ENCODE measurements around the gene FNDC11. TPM values are rescaled to one million over a fixed set of nuclear protein-coding genes. Genes with fewer than 3 reads are reported as not detected.

The FNDC11 gene
- total RNA-seq, 2 donors from 2014 or later: 0.19 TPM; not detected in 1

DNA sequence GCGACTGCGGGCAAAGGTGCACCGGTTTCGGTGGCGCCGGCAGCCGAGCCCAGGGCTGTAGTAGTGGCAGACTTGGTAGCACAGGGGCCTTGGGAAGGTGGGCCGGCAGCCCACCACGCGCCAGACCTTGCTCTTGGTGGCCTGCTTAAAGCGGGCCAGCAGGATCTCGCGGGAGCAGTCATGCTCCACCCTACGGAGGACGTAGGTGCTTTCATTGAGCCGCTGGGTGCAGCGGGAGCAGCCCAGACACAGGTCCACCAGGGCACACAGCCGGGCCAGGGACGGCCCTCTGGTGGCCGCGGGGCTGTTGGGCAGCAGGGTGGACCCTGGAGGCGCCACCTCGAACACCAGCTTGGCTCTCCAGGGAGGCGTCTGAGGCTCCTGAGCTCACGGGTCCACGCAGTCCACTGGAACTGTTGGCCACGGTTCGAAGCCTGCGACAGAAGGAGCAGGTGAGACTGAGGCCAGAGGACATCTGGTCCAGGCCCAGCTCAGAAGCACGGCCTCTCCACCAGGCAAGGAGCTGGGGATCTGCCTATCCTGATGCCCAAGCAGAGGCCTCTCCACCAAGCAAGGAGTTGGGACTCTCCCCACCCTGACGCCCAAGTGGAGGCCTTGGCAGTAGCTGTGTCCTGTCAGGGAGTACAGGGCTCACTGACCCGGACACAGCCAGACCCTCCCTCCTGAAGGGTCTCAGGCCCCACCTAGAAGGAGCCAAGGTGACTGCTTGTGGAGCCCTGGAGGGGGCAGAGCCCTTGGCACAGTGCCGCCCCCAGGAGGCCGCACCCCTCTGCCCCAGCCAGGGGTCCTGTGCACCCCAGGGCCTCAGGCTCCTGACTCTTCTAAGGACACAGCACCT, 19.1 kb downstream of the FNDC11 start:
- DNase-seq (ENCODE audit: low spot score): no peak
- intact Hi-C loops (cut with DNase I): loop anchor here in 1 of 2 donors (5.0 kb wide), 1 partner anchor 1371 kb away; no protein-coding TSS in a partner anchor

DNA sequence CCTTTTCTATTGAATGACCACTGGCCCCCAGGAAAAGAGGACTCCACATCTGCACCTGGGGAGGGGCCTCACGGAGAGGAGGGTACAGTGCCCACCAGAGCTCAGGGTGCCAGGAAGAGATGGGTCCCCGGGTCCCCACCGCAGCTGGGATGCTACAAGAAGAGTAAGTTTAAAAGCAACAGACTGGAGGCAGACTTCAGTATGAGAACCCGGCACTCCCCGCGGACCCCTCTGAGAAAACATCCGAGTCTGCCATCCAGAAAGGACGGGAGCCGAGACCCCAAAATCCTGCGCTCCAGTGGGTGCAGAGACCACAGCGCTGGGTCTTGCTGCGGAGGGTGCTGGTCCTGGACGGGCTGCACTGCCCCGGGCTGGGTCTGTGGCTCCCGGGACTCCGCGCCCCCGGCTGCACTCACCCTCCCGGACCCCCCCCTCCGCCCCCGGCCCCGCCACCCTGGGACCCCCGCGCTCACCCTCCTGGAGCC, 19.7 kb downstream of the FNDC11 start:
- intact Hi-C loops (cut with DNase I): loop anchor here in 1 of 2 donors (5.0 kb wide), 1 partner anchor 1371 kb away; no protein-coding TSS in a partner anchor
- DNase-seq (ENCODE audit: low spot score): no peak

DNA sequence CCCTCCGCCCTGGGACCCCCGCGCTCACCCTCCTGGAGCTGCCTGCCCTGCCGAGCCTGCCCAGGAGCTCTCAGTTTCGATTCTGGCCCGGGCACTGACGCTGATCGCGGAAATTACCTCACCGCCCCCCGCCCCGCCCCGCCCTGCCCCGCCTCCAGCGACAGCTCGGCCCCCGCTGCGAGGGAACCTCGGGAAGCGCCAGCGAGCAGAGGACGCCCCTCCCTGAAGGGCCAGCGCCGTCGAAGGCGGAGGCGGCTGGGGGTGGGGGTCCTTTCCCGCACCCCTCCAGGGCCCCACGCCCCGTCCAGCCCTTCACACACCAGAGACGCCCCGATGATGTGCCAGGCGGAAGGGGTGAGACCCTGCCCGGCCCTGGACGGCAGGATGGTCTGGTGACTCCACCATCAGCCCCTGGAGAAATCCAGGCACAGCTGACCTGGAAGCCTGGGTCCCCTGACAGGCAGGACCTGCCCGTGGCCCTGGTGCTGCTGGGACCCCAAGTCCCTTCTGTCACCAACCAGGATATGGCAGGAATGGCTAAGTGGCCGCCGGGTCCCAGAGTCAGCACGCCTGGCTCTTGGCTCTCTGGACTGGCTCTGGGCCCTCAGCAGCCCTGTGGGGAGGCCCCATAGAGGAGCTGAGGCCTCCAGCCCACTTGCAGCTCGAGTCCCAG, 20.3 kb downstream of the FNDC11 start, which contains the start of gene HELZ2:
TSS of gene HELZ2 (minus strand) at position 84 of the 673 bp plus-strand sequence. CDS start 1,854 bp downstream, outside the sequence.
- intact Hi-C loops (cut with DNase I): loop anchor here in 1 of 2 donors (5.0 kb wide), 1 partner anchor 1372 kb away; no protein-coding TSS in a partner anchor
- peak; percentile 93 for DNase-seq (ENCODE audit: low spot score)

DNA sequence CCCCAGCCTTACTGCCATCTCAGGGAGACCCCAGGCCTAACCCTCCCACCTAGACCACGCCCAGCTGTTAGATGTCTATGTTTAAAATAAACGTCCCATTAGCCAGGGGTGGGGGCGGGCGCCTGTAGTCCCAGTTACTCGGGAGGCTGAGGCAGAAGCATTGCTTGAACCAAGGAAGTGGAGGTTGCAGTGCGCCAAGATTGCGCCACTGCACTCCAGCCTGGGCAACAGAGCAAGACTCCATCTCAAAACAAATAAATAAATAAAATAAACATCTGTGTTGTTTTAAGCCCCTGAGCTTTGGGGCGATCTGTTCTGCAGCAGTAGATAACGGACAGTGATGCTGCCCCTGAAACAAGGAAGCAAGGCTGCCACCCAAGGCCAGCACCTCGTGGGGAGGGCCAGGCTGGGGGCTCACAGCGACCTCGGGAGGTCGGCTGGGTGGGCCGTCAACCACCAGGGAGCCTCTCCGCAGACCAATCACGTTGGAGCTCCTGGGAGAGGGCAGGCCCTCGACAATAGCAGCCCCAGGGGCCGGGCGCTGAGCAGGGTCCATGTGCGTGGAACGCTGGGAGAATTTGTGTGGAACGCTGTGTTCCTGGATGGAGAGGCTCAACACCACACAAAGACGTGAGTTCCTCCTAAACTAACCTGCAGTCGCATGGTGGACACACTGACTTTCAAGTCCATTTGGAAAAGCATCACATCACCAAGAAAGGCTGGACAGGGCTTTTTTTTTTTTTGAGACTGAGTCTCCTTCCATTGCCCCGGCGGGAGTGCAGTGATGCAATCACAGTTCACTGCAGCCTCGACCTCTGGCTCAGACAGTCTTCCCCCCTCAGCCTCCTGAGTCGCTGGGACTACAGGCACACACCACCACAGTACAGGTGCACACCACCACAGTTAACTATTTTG, 21.1 kb downstream of the FNDC11 start:
- intact Hi-C loops (cut with DNase I): loop anchor here in 1 of 2 donors (5.0 kb wide), 1 partner anchor 1373 kb away; no protein-coding TSS in a partner anchor
- DNase-seq (ENCODE audit: low spot score): no peak

DNA sequence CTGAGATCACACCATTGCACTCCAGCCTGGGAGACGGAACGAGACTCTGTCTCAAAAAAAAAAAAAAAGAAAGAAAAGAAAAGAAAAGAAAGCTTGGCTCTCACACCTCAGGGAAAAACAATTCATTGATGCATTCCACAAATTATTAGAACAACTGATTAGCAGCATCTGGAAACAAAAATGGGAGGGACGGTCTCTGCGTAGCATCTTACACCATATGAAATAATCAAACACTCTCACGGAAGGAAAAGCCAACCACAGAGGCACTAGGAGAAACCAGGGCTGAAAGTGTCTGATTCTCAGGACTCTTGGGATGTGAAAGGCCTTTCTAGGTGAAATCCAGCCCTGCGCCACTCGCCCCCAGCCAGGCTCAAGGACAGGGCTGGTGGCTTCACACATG, 22.4 kb downstream of the FNDC11 start:
- DNase-seq (ENCODE audit: low spot score): no peak

DNA sequence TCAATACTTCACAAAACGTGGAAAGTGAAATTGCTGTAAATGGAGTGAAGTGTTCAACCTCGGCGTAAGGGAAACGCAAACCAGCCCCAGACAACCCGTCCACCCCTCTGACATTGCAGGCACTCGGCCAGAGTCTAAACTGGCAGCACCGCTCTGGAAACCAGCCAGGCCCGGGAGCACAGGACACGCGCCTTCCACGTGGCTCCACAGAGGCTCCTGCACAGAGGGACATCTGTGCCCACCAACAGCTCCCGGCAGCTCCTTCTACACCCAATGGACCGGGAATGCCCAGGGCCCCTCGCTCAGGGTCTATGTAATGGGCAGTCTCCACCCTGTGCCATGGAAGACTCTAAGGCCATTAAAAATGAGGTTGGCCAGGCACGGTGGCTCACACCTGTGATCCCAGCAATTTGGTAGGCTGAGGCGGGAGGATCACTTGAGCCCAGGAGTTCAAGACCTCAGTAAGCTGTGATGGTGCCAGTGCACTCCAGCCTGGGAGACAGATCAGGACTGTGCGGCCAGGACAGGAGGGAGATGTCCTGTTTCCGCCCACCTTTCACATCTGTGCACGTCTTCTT, 23.4 kb downstream of the FNDC11 start:
- intact Hi-C loops (cut with DNase I): no loop called here
- DNase-seq (ENCODE audit: low spot score): no peak

More for the DNA sequence above, 22.4 kb downstream of the FNDC11 start:
- intact Hi-C loops (cut with DNase I): no loop called here

DNA sequence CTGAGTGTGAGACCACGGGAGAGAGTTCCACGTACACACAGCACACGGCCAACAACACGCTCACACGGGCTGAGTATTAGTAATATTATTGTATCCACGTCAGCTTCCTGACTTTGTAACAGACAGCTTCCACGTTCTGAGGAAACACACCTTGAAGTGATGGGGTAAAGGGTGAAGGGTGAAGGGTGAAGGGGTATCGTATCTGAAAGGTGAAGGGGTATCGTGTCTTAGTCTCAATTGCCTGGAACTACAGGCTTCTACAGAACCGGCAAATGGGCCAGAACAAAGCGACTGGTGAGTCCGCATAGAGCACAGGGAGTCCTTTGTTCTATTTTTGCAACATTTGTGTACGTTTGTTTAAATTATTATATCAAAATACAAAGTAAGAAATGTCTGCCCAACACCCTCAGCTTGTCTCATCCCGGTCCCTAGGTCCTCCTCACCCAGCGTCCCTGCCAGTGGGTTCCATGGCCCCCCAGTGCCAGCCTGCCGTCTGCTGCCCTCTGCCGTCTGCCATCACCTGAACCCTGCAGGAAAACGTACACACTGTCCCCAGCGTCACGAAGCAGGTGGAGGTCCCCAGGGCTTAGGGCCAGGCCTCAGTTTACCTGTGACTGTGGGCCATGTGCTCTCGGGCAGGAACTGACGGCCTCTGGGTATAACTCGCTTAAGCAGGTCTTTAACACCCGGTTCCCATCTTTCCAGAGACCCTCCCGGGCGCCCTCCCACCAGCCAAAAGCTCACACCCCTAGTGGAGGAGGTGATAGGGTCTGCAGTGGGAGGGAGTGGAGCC, 24.5 kb downstream of the FNDC11 start:
- DNase-seq (ENCODE audit: low spot score): no peak
- intact Hi-C loops (cut with DNase I): no loop called here

DNA sequence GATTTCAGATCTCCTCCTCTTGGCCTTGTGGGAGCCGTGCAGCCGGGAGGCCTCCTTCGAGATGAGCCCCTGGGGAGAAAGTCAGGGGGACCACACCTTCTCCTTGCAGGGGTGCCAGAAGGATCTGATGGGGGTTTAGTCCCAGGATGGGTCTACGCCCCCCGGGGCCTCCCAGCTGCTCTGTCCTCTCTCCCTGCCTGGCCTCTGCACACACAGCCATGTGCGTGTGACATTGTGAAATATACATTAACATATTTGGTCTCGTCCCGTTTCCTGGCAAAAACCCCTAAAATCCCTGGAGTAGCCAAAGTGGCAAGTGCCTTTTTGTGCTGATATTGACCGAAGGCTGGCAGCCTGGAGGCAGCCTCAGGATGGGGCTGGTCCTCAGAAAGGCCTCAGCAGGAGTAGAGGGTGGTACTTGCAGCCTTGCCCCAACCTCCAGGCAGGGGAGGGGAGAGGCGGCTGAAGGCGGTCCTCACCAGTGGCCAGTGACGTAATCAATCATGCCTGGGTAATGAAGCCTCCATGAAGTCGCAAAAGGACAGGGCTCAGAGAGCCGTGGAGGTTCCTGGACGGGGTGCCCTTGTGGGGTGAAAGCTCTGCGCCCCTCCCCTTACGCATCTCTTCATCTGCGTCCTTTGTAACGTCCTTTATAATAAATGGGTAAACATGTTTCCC, 25.2 kb downstream of the FNDC11 start:
- no peak for DNase-seq (ENCODE audit: low spot score)
- intact Hi-C loops (cut with DNase I): no loop called here

DNA sequence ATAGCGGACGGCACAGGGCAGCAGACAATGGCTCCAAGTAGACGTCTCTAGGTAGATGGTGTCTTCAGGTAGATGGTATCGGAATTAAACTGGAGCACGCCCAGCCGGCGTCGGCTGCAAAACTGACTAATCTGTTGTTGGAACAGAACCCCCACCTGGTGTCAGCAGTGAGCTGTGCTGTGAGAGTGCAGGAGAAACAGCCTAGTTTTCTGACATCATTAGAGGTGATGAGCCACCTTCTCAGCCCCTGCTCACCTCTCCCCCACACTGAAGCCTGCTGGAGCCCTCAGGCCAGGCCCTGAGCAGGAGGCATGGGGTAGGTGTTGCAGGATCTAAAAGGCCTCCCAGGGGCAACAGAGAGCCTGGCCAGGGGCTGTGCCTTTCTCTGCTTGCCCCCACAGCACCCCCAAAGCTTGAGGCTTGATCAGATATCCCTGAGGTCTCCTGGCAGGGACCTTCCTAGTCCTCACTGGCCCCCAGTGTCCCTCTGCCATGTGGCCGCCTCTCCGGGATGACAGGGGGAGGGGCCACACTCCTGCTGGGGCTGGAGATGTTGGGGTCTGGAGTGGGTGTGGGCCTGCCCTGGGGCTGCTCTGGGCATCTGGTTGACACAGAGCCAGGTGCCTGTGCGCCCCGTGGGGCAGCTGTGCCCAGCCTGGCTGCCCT, 27.0 kb downstream of the FNDC11 start:
- no peak for DNase-seq (ENCODE audit: low spot score)

DNA sequence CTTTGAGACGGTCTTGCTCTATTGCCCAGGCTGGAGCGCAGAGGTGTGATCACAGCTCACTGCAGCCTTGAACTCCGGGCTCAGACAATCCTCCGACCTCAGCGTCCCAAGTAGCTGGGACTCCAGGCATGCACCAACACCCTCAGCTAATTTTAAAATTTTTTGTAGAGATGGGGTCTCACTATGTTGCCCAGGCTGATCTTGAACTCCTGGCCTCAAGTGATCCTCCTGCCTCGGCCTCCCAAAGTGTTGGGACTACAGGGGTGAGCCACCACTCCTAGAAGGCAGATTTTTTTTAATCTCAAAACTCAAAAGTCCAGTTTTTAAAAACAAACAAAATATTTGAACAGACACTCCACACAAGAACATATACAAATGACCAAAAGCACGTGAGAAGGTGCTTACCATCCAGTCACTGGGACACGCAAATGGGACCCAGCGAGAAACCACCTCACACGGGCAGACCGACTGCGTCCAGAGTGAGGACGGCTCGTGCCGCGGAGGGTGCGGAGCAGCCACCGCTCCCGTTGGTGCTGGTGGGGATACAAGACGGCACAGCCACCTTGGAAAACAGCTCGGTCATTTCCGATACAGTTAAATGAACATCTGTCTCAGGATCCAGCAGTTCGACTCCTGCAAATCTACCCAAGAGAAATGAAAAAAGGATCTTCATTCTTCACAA, 28.6 kb downstream of the FNDC11 start:
- intact Hi-C loops (cut with DNase I): no loop called here
- no peak for DNase-seq (ENCODE audit: low spot score)

More for the DNA sequence above, 27.0 kb downstream of the FNDC11 start:
- intact Hi-C loops (cut with DNase I): no loop called here

DNA sequence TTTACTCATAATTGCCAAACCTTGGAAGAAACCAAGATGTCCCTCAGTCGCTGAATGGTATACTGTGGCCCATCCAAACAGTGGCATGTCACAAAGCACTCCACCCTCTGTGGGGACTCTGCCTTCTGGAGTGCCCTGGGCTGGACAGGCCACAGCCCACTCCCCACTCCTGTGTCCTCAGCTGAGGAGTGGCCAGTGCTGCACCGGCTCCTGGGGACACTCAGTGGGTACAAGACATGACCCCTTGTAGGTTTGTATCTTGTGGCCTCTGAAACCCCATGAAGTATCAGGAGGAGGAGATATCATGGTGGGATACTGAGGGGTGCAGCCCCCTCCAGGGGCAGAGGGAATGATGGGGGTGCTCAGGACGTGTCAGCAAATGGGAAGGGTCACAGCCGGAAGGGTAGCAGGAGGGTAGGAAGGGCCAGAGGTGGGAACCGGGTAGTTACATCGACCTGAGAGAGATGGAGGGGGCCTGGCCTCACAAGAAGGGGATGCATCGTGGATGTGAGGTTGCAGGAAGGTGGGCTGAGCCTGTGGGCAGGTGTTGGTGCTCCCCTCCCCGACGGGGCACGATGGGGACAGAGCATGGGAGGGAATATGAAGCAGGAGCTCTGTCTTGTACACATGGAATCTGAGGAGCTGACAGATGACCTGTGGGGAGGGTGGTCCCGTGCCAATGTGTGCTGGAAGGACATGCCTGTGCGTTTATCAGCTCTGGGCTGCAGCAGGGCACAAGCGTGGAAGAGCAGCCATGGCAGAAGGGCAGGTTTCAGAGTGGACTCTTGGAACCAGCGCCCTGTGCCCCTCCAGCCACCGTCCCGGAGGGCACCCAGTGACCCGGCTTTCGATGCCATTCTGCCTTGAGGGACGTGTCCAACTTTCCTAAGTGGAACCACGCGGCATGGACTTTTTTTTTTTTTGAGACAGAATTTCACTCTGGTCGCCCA, 31.9 kb downstream of the FNDC11 start:
- intact Hi-C loops (cut with DNase I): loop anchor here in 1 of 2 donors (5.0 kb wide), 1 partner anchor 456 kb away; no protein-coding TSS in a partner anchor
- DNase-seq (ENCODE audit: low spot score): peak; percentile 23

DNA sequence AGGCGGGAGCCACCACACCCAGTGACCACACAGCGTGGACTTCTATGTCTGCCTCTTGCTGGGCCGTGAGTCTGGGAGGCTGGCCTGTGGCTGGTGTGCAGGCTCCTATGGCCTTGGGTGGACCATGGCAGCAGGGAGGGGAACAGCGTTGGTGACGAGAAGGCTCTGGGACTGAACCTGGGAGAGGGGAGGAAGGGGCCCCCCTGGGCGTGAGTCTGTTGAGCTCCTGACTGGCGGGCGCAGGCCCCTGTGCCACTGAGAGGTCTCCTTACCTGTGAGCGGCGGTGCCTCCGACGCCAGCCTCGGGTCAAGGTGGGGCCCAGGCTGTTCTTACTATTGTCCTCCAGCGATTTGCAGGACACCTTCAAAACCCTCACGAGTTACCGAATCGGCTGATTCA, 32.8 kb downstream of the FNDC11 start:
- intact Hi-C loops (cut with DNase I): loop anchor here in 1 of 2 donors (5.0 kb wide), 1 partner anchor 456 kb away; no protein-coding TSS in a partner anchor
- DNase-seq (ENCODE audit: low spot score): no peak

DNA sequence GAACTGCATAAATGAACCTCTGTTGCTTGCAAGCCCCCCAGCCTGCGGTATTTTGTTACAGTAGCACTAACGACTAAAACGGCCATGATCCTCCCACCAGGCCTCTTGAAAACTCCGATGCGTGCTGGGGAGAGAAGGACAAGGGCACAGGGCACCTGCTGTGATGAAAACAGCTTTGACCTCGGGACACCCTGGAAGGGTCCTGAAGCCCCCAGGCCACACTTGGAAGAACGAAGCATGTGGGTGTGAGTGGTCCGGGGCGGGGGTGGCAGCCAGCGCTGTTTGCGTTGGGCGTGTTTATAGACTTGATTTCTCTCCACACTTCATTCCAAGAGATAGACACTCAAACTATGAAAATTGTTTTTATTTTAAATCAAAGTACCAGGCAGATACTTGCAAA, 33.3 kb downstream of the FNDC11 start:
- intact Hi-C loops (cut with DNase I): loop anchor here in 1 of 2 donors (5.0 kb wide), 1 partner anchor 455 kb away; no protein-coding TSS in a partner anchor
- DNase-seq (ENCODE audit: low spot score): no peak

DNA sequence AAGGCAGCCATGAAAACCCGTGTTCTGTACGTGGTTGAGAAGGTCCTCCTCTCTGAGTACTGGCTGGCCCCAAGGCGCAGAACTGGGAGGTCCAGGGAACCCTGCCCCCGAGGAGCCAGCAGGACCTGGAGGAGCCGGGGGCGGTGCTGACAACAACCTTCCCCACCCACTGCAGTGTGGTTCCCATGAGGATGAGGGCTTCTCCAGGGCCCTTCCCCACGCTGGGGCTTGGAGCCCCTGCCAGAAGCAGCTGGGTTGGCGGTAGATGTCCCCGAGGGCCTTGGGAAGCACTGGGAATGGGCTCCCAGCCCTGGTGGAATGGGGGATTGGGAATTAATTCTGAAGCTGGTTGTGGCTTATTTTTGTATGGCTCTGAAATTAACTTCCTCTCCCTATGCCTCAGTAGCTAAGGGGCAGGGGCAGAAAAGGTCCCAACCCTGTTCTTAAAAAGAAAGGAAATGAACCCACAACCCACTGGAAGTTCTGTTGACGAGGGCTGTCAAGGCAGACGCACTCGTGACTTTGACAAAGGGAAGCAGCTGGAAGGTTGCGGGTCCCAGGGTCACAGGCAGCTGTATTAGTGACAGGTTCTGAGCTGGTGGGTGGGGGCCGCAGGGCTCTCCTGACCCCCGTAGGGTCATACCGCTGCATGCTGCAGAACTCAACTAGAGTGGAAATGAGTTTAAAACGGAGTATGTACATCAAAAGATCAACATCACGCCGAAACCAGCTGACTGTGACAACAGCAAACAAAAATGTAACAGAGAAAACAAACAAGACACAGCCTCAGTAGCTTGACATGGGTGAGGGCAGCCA, 34.0 kb downstream of the FNDC11 start:
- no peak for DNase-seq (ENCODE audit: low spot score)
- intact Hi-C loops (cut with DNase I): loop anchor here in 1 of 2 donors (5.0 kb wide), 1 partner anchor 454 kb away; no protein-coding TSS in a partner anchor

Data from posterior vena cava (tissue), 2 donors.